Loucy (cell line): ENCODE results near the gene GLDN.

ENCODE experiments used
- CTCF ChIP-seq: fragments of 200-600 bp; sonication (generic); conservative IDR thresholded peaks from 2 replicates; pipeline ENCODE4 v1.5.1; 2014; ENCODE audit warnings: mild to moderate bottlenecking, antibody characterized with exemption, low read length
- EZH2phosphoT487 ChIP-seq: fragments of 200-600 bp; IDR thresholded peaks from 2 replicates; pipeline ENCODE4 v1.6.1; 2018; ENCODE audit warnings: antibody characterized with exemption, mild to moderate bottlenecking, moderate library complexity, borderline replicate concordance

GRCh38 chr15:51386029-51386428, 44.6 kb downstream of the GLDN start:
- no peak for TF ChIP-seq CTCF
- no peak for TF ChIP-seq EZH2phosphoT487
